ENCODE measurements around the gene LEKR1. TPM values are rescaled to one million over a fixed set of nuclear protein-coding genes. Genes with fewer than 3 reads are reported as not detected.

Gene LEKR1
- total and polyA plus RNA-seq, 2 donors: 0.37 to 2.7 TPM

DNA sequence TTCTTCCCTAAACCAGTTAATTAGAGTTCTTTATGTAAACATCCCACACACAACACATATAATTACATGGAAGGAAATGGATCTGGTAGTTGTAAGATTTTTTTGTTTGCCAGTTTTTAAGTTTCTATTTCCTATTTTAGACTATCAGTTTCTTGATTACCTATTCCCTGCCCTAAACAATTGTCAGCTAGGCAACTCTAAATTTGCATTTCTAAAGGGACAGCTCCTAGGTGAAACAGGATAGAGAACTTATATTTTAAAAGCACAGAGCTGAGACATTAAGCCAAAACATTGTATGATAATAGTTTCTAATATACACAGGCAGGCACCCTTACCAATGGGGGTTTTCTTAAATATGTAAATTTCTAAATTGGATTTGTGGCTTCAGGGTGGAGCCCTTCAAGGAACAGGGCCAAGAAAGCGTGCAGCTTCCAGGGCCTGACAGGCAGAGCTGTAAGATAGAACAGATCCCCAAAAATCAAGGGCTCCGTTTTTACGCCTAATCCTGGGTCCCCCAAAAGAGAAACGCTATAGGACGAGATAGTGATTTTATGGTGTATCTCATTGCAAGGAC is 8.9 kb downstream of the LEKR1 start:
- no peaks in the 10 kb centered on the region for H3K4me1 ChIP-seq (ENCODE audit: insufficient read depth)
- DNase-seq (ENCODE audit: extremely low spot score): no peak
- no peak overlapping the region for H3K27ac ChIP-seq (ENCODE audit: low read depth)
- no peaks in the 10 kb centered on the region for H3K36me3 ChIP-seq (ENCODE audit: insufficient read depth)
- 80% methylated on average over 5 of the region's 5 CpGs for WGBS
- no peak overlapping the region for H3K4me3 ChIP-seq (ENCODE audit: low read depth, low read length)

DNA sequence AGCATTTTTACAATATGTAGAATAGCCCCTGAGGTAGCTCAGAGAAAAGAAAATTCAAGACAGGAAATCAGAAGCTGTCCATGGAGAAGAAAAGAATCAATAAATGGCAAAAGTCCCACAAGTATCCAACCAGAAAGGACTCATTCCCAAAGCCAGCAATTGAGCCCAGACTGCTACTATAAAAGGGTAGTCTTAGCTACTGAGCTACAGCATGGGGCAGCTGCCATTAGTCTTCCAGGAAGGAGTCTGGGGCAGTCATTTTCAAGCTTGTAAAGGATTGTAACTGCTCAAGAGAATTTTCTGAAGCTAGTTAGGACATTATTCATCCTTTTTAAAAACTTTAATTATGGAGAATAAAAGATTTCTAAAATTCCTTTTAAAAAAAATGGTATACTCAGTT is 10.5 kb downstream of the LEKR1 start:
- no peak overlapping the region for H3K4me3 ChIP-seq (ENCODE audit: low read depth, low read length)
- DNase-seq (ENCODE audit: extremely low spot score): no peak
- no peaks in the 10 kb centered on the region for H3K4me1 ChIP-seq (ENCODE audit: insufficient read depth)
- H3K36me3 ChIP-seq (ENCODE audit: insufficient read depth): no peaks in the 10 kb centered on the region
- no peak overlapping the region for H3K27ac ChIP-seq (ENCODE audit: low read depth)

DNA sequence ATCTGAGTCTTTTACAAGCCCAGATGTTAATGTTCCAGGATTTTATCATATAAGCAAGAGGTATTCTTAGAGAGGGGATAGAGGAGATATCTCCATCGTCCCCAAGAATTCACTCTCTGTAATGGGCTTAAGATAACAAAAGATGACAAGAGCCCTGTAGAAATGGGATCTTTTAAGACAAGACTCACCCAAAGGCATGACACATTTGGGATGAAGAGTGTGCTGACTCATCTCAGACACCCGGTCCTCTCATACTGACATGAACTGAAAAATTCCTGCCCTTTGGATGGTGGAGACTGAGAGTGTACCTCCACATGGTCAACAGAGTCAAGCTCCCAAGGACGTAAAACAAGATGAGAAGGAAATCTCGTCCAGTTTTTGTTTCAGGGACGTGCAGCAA is 11.0 kb downstream of the LEKR1 start:
- 59% methylated on average over 5 of the region's 5 CpGs for WGBS
- Histone ChIP-seq H3K4me1 (ENCODE audit: insufficient read depth) (no peaks in the 10 kb centered on the region), H3K27ac (ENCODE audit: low read depth) (no peak overlapping the region), H3K4me3 (ENCODE audit: low read depth, low read length) (no peak overlapping the region), H3K36me3 (ENCODE audit: insufficient read depth) (no peaks in the 10 kb centered on the region)
- no peak for DNase-seq (ENCODE audit: extremely low spot score)

DNA sequence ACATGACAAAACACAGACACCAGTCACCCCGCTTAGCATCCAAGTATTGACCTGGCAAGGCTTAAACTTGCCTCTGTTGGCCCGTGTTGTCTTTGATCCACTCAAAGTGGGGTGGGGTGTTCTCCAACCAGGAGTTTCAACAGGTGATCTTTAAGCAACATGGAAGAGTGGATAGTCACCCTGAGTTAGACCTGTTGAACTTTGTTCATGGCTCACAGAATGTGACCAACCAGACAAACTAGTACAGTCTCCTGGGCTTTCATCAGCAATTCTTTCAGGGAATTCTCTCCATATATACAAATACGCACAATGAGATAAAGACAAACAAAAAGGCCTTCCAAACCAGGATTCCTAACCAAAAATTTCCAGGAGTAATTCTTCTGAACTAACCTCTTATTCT is 11.9 kb downstream of the LEKR1 start:
- Histone ChIP-seq H3K4me1 (ENCODE audit: insufficient read depth) (no peaks in the 10 kb centered on the region), H3K27ac (ENCODE audit: low read depth) (no peak overlapping the region), H3K36me3 (ENCODE audit: insufficient read depth) (no peaks in the 10 kb centered on the region), H3K4me3 (ENCODE audit: low read depth, low read length) (no peak overlapping the region)
- no peak for DNase-seq (ENCODE audit: extremely low spot score)
- WGBS: 90% methylated on average over 3 of the region's 3 CpGs

DNA sequence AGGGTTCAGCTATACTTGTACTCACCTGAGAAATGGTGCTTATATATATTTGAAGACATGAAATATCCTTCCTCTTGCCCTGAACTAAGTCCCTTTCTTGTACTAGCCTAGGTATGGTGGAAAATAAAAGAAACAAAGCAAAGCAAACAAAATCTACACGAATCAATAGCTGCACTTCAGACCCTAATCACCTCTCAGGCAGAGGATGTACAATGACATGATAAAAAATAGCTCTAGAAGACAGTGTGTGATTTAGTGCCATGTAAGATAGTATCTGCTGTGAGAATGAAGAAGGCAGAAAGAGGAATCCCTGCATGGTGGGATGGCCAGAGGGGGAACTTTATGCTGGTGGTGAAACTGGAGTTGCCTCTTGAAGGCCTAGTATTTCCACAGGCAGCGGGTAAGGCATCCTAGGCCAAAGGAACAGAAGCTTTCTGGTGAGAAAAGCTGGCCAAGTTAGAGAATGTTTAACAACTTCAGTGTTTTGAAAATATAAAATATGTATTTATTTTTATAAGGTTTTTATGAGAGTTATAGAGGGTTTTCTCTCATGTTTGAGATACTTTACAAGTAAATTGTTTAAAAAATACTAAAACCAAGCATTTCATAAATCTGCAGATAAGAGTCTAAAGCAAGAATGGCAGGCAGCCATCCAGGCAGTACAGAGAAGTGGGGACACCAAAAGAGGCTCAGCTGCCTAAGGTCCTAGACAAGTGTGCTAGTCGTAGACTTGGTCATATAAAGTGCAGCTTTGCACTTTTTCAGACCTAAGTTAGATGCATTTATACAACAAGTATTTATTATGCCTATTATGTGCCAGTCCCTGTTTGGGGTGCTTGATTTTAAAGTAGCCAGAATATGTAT is 14.9 kb downstream of the LEKR1 start:
- Histone ChIP-seq H3K4me1 (ENCODE audit: insufficient read depth) (no peaks in the 10 kb centered on the region), H3K27ac (ENCODE audit: low read depth) (no peak overlapping the region), H3K36me3 (ENCODE audit: insufficient read depth) (no peaks in the 10 kb centered on the region), H3K4me3 (ENCODE audit: low read depth, low read length) (no peak overlapping the region)
- no peak for DNase-seq (ENCODE audit: extremely low spot score)
- WGBS: 51% methylated on average over 3 of the region's 3 CpGs

DNA sequence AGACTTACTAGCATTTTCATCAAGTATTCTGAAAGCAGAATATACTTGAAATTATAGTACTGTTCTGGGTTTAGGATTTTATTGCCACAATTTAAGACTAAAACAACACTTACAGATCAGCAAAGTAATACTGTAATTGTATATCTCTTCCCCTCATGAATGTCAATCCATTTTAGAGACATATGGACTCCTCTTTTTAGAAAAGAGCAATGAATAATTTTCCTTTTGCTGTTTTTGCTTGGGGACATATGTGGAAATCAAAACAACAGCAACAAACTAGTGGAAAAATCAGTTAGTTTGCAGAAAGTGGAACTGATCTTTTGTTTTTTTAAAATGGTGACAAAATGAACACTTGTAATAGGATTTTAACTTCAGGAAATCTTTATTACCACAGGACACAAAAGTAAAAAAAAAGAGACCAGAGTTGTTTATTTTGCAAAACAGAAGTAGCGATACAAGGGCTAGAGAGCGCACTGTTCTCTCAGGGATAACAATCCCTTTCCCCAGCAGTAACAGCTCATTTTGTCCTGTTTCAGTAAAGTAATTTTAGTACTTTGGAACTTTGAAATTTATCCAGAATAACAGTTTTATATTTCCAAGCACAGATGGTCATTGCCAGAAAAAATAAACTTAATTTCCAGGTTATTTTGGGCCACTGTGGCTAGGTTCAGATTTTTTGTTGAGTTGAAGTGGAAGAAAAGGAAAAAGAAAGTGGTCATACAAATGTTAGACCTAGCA is 17.1 kb downstream of the LEKR1 start:
- Histone ChIP-seq H3K27ac (ENCODE audit: low read depth) (no peak overlapping the region), H3K36me3 (ENCODE audit: insufficient read depth) (no peaks in the 10 kb centered on the region), H3K4me3 (ENCODE audit: low read depth, low read length) (no peak overlapping the region), H3K4me1 (ENCODE audit: insufficient read depth) (no peaks in the 10 kb centered on the region)
- WGBS: 75% methylated on average over 2 of the region's 2 CpGs
- no peak for DNase-seq (ENCODE audit: extremely low spot score)

DNA sequence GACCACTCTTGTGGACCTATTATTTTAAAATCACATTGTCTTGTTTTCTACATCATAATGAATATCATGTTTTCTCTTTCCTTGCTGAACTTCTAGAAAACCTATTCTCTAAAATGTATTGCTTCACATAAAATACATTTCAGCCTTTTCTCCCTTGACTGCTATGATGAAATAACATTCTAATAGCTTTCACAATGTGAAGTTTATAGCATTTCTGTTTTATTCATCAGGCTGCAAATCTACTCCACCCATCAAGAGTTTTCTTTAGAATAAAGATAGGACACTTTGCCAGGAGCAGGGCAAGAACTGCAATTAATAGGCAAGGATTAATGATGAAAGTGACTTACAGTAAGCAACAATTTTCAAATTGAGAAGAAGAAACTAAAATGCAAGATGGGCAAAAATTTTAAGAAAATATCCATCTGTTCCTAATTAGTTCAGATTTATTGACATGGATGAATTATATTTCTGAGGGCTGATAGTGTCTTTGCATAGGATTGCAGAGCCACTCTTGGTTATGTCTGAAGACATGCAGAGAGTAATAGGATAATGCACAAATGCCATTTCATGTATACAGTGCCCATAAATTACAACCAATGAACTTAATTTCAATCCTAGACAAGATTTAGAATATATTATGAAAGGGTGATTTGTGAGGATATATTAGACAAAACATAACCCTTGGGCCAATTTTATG is 21.7 kb downstream of the LEKR1 start:
- Histone ChIP-seq H3K36me3 (ENCODE audit: insufficient read depth) (no peaks in the 10 kb centered on the region), H3K4me3 (ENCODE audit: low read depth, low read length) (no peak overlapping the region), H3K27ac (ENCODE audit: low read depth) (no peak overlapping the region), H3K4me1 (ENCODE audit: insufficient read depth) (no peaks in the 10 kb centered on the region)
- no peak for DNase-seq (ENCODE audit: extremely low spot score)

DNA sequence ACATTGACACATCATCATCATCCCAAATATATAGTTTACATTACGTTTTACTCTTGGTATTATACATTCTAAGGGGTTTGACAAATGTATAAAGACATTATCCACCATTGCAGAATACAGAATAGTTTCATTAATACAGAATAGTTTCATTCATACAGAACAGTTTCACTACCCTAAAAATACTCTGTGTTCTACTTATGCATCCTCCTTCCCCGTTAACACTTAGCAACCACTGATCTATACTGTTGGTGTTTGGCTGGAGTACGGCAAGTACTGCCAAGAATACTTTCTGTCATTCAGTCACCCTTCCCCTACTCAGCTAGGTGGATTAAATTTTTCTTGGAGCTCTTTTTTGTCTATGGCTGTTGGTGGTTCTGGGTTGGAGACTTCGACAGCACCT is 33.4 kb downstream of the LEKR1 start:
- H3K27ac ChIP-seq (ENCODE audit: low read depth): no peak overlapping the region
- DNase-seq (ENCODE audit: extremely low spot score): no peak
- no peak overlapping the region for H3K4me3 ChIP-seq (ENCODE audit: low read depth, low read length)
- H3K4me1 ChIP-seq (ENCODE audit: insufficient read depth): no peaks in the 10 kb centered on the region
- no peaks in the 10 kb centered on the region for H3K36me3 ChIP-seq (ENCODE audit: insufficient read depth)
- 82% methylated on average over 4 of the region's 4 CpGs for WGBS

DNA sequence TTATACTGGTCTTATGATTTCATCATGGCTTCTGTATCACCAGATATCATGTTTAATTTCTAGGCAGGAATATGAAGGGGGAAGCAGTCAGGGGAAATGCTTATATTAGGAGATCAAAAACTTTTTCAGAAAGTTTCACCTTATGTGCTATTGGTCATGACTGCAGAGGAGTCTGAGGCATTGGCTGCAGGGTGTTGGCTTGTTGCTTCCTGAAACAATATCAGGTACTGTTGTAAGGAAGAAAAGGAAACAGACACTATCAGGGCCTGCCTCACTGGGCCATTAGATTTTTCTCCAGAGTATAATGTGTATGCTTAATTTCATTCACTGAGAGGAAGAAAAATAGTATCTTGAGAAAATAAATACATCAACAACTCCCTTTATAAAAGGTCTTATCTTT is 34.7 kb downstream of the LEKR1 start:
- no peaks in the 10 kb centered on the region for H3K36me3 ChIP-seq (ENCODE audit: insufficient read depth)
- H3K4me1 ChIP-seq (ENCODE audit: insufficient read depth): no peaks in the 10 kb centered on the region
- H3K4me3 ChIP-seq (ENCODE audit: low read depth, low read length): no peak overlapping the region
- DNase-seq (ENCODE audit: extremely low spot score): no peak
- H3K27ac ChIP-seq (ENCODE audit: low read depth): no peak overlapping the region

DNA sequence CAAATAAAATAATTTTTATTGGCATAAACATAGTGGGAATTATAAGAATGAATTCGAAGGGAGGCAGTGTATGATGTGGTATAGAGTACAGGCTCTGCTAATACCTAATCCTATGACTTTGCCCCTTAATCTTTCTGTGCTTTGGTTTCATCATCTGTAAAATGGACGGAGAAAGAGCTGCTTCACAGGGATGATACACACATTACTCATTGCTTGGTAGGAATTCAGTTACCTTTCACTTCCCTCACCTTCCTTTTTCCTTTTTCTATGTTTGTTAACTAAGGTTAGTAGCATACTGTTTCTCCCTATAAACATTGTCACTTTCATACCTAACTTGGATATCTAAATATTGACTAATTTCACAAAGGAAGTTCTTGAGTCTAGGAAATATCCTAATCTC is 36.2 kb downstream of the LEKR1 start:
- H3K27ac ChIP-seq (ENCODE audit: low read depth): no peak overlapping the region
- WGBS: 88% methylated on average over 2 of the region's 2 CpGs
- H3K4me1 ChIP-seq (ENCODE audit: insufficient read depth): no peaks in the 10 kb centered on the region
- no peak for DNase-seq (ENCODE audit: extremely low spot score)
- H3K36me3 ChIP-seq (ENCODE audit: insufficient read depth): no peaks in the 10 kb centered on the region
- H3K4me3 ChIP-seq (ENCODE audit: low read depth, low read length): no peak overlapping the region

DNA sequence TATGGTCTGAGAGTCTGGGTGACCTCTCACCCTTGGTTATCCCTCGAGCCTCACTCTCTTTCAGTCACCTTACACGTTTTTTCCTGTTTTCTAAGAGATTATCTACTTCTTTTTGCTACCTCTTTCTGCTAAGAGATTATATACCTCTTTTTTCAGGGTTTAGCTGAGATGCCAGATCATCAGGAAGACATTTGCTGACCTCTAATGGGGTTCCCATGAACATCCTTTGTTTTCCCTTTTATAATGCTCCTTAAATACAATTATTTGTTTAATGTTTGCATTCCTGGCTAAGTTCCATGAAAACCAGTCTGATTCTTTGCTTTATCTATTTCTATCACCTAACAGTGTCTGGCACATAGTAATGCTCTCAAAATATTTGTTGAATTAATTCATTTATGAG is 39.6 kb downstream of the LEKR1 start:
- H3K4me1 ChIP-seq (ENCODE audit: insufficient read depth): no peaks in the 10 kb centered on the region
- no peak for DNase-seq (ENCODE audit: extremely low spot score)
- no peak overlapping the region for H3K4me3 ChIP-seq (ENCODE audit: low read depth, low read length)
- no peaks in the 10 kb centered on the region for H3K36me3 ChIP-seq (ENCODE audit: insufficient read depth)
- WGBS: 34% methylated on average over 2 of the region's 2 CpGs
- no peak overlapping the region for H3K27ac ChIP-seq (ENCODE audit: low read depth)

DNA sequence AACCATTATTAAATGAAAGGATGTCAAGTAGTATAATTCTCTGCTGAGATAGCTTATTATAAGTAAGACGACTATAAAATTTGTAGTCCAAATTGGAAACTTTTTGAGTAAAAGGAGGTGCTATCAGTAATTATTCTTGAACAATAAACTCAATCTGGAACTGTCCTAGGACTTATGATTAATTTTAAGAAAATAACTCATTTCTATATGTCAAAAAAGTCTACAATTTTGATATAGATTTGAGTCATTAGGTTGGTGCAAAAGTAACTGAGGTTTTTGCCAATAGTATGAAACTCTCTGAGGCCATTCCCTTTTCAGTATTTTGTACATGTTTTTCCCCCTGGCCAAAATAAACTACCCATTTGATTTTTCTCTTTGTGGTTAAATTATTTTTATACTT is 41.0 kb downstream of the LEKR1 start:
- H3K4me1 ChIP-seq (ENCODE audit: insufficient read depth): no peaks in the 10 kb centered on the region
- WGBS: 67% methylated on average over 1 of the region's 1 CpG
- no peak overlapping the region for H3K4me3 ChIP-seq (ENCODE audit: low read depth, low read length)
- no peak overlapping the region for H3K27ac ChIP-seq (ENCODE audit: low read depth)
- no peak for DNase-seq (ENCODE audit: extremely low spot score)
- H3K36me3 ChIP-seq (ENCODE audit: insufficient read depth): no peaks in the 10 kb centered on the region

DNA sequence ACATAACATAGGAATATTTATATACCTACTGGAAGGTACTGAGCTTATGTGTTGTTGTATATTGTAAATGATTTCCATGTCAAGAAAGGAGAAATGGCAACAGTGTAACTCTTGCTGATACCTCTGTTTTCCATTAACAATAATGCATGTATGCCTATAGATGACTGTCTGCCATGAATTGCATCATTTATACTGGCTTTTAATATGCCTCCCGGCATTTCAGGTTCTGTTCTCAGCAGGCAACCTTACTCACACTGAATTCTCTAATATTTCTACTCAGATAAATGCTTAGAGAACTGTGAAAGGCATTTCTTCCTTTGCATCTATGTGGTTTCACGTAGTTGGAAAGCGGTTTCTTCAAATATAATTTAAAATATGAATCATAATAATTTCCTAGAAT is 41.8 kb downstream of the LEKR1 start:
- Histone ChIP-seq H3K4me1 (ENCODE audit: insufficient read depth) (no peaks in the 10 kb centered on the region), H3K4me3 (ENCODE audit: low read depth, low read length) (no peak overlapping the region), H3K36me3 (ENCODE audit: insufficient read depth) (no peaks in the 10 kb centered on the region), H3K27ac (ENCODE audit: low read depth) (no peak overlapping the region)
- DNase-seq (ENCODE audit: extremely low spot score): no peak
- 89% methylated on average over 3 of the region's 3 CpGs for WGBS

DNA sequence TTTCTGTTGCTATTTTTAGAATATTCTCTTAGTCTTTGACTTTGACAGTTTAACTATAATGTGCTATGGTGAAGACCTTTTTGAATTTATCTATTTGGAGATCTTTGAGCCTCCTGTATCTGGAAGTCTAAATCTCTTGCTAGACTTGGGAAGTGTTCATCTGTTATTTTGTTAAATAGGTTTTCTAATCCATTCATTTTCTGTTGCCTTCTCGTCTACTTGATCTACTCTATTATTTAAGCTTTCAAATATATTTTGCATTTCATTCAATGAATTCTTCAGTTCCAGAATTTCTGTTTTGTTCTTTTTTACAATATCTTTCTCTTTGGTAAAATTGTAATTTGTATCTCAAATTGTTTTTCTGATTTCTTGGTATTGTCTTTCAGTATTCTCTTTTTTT is 47.8 kb downstream of the LEKR1 start:
- no peak overlapping the region for H3K27ac ChIP-seq (ENCODE audit: low read depth)
- H3K4me1 ChIP-seq (ENCODE audit: insufficient read depth): no peaks in the 10 kb centered on the region
- no peak overlapping the region for H3K4me3 ChIP-seq (ENCODE audit: low read depth, low read length)
- DNase-seq (ENCODE audit: extremely low spot score): no peak
- WGBS: 85% methylated on average over 1 of the region's 1 CpG
- H3K36me3 ChIP-seq (ENCODE audit: insufficient read depth): no peaks in the 10 kb centered on the region

Measured in urinary bladder (tissue), 4 donors.